K562 (cell line): ENCODE data around the gene HES5. TPM values are rescaled to one million over a fixed set of nuclear protein-coding genes. Genes with fewer than 3 reads are reported as not detected.

Source experiments
- BACH1 ChIP-seq: fragments of 200-800 bp; sonication (Bioruptor generic); IDR thresholded peaks from 2 replicates; pipeline ENCODE4 v1.6.1; 2016; ENCODE audit warnings: missing genetic modification characterization, missing compliant biosample characterization
- DEAF1 ChIP-seq: fragments of 450-650 bp; formaldehyde crosslinking; IDR thresholded peaks from 2 replicates; pipeline ENCODE4 v1.4.0; 2020; ENCODE audit warnings: mild to moderate bottlenecking, moderate library complexity
- DIDO1 ChIP-seq: fragments of 450-650 bp; IDR thresholded peaks from 2 replicates; pipeline ENCODE4 v1.6.1; 2016; ENCODE audit warnings: low read depth, missing biosample characterization, missing genetic modification characterization
- E2F3 ChIP-seq: fragments of 250-450 bp; sonication (Bioruptor Pico); IDR thresholded peaks from 2 replicates; pipeline ENCODE4 v1.4.0; 2020; ENCODE audit warnings: mild to moderate bottlenecking
- HBP1 ChIP-seq: fragments of 450-650 bp; formaldehyde crosslinking; IDR thresholded peaks from 2 replicates; pipeline ENCODE4 v1.4.0; 2022; ENCODE audit warnings: missing genetic modification characterization
- HIVEP1 ChIP-seq: fragments of 250-450 bp; sonication (Bioruptor Pico); IDR thresholded peaks from 2 replicates; pipeline ENCODE4 v1.4.0; 2020; ENCODE audit warnings: mild to moderate bottlenecking
- JUN ChIP-seq, 2 experiments: sonication (generic) in 1 of 2; formaldehyde crosslinking in 1 of 2; IDR thresholded peaks; 2 replicates each; pipeline versions ENCODE4 v1.6.1 to v1.8.0; 2012 to 2022; ENCODE audit warnings: borderline replicate concordance in 2 of 2, mild to moderate bottlenecking in 2 of 2, improper control_type of control experiment in 1 of 2, low read depth in 1 of 2, low read length in 1 of 2, missing genetic modification reagents in 1 of 2
- KLF6 ChIP-seq: fragments of 250-450 bp; sonication (Bioruptor Pico); IDR thresholded peaks from 2 replicates; pipeline ENCODE4 v1.4.0; 2020; ENCODE audit warnings: mild to moderate bottlenecking, moderate library complexity, borderline replicate concordance
- LCOR ChIP-seq: sonication (generic); formaldehyde crosslinking; IDR thresholded peaks from 2 replicates; pipeline ENCODE4 v1.8.0; 2022; ENCODE audit warnings: mild to moderate bottlenecking, missing genetic modification reagents
- MEIS2 ChIP-seq: fragments of 450-650 bp; IDR thresholded peaks from 2 replicates; pipeline ENCODE4 v1.6.1; 2014; ENCODE audit warnings: mild to moderate bottlenecking; ENCODE audit not compliant: partially characterized antibody
- MITF ChIP-seq: IDR thresholded peaks from 2 replicates; pipeline ENCODE4 v1.6.1; 2014; ENCODE audit warnings: antibody characterized with exemption
- MYC ChIP-seq, 2 experiments: fragments of 250-450 bp in 1 of 2; sonication (Bioruptor Pico) in 1 of 2; IDR thresholded peaks; 2 replicates each; pipeline versions ENCODE4 v1.5.1 to v1.6.1; 2012 to 2021; ENCODE audit warnings: low read depth in 2 of 2, borderline replicate concordance in 1 of 2, improper control_type of control experiment in 1 of 2, low read length in 1 of 2, mild to moderate bottlenecking in 1 of 2, moderate library complexity in 1 of 2
- NCOA6 ChIP-seq: fragments of 450-650 bp; IDR thresholded peaks from 2 replicates; pipeline ENCODE4 v1.6.1; 2017; ENCODE audit warnings: mild to moderate bottlenecking
- PATZ1 ChIP-seq: fragments of 250-450 bp; sonication (Bioruptor Pico); IDR thresholded peaks from 2 replicates; pipeline ENCODE4 v1.5.0; 2020; ENCODE audit warnings: mild to moderate bottlenecking, borderline replicate concordance
- PPARD ChIP-seq: fragments of 250-450 bp; sonication (Bioruptor Pico); IDR thresholded peaks from 2 replicates; pipeline ENCODE4 v1.8.0; 2022; ENCODE audit warnings: inconsistent platforms, mild to moderate bottlenecking, moderate library complexity
- SMAD4 ChIP-seq: fragments of 250-450 bp; sonication (Bioruptor Pico); conservative IDR thresholded peaks from 2 replicates; pipeline ENCODE4 v1.8.0; 2021; ENCODE audit warnings: inconsistent platforms, mild to moderate bottlenecking, moderate library complexity
- ZNF175 ChIP-seq: fragments of 200-800 bp; sonication (Bioruptor generic); IDR thresholded peaks from 2 replicates; pipeline ENCODE4 v1.6.1; 2016; ENCODE audit warnings: low read depth, mild to moderate bottlenecking, missing genetic modification characterization, missing compliant biosample characterization
- ZNF644 ChIP-seq: fragments of 200-800 bp; sonication (Bioruptor generic); IDR thresholded peaks from 2 replicates; pipeline ENCODE4 v1.6.1; 2016; ENCODE audit warnings: low read depth, missing genetic modification characterization, missing compliant biosample characterization
- ZNF707 ChIP-seq: fragments of 250-450 bp; sonication (Bioruptor Pico); conservative IDR thresholded peaks from 2 replicates; pipeline ENCODE4 v1.8.0; 2022; ENCODE audit warnings: inconsistent platforms, mild to moderate bottlenecking, moderate library complexity
- polyA plus RNA-seq, 8 experiments: library from polyadenylated mRNA; depleted of rRNA in 4 of 8; stranded (reverse) in 5 of 8; unstranded in 3 of 8; fragments of >200 nt; fragmentation: Nextera tagmentation in 2 of 8; fragmentation: Illumina TruSeq in 1 of 8; extraction: Ambion mirVana in 2 of 8; extraction: Trizol in 1 of 8; gene quantifications; 2 replicates each; pipeline versions ENCODE4 v1.2.1 to v1.2.3, GENCODE V29; 2011 to 2014; ENCODE audit warnings: inconsistent platforms in 1 of 8, missing spikeins in 1 of 8
- total RNA-seq, 7 experiments: library from RNA; depleted of rRNA in 6 of 7; stranded (reverse); fragments of >200 nt in 6 of 7; fragmentation: Illumina TruSeq in 2 of 7; extraction: Trizol in 2 of 7; gene quantifications; 2 replicates each; pipeline versions ENCODE4 v1.2.1 to v1.2.3, GENCODE V29; 2011 to 2021; ENCODE audit warnings: low replicate concordance in 1 of 7

HES5 gene
- total and polyA plus RNA-seq, 9 of the 15 experiments (the other 6 are each of a cell fraction or from before 2014, with no cell fraction given), result not detected

- no peak for TF ChIP-seq PPARD (CRISPR knock-in tag)
- peak; percentile 89 for TF ChIP-seq SMAD4 (CRISPR knock-in tag)
- TF ChIP-seq HIVEP1 (CRISPR knock-in tag), result peak; percentile 81; the same call in 1 of the 2 replicates
- 0 out of 2 replicates have a peak, but pooled peaks have one; percentile 50 for TF ChIP-seq LCOR (CRISPR knock-in tag)
- peak; percentile 99 for TF ChIP-seq ZNF644 (tag)
- TF ChIP-seq JUN (IDR thresholded peaks at IDR 0.05; ENCODE audit: borderline replicate concordance, low read depth, low read length), result peak; percentile 31; the same call in 1 of the 2 replicates
- TF ChIP-seq JUN (CRISPR knock-in tag; IDR thresholded peaks at IDR 0.05; ENCODE audit: borderline replicate concordance), result no peak
- TF ChIP-seq BACH1 (tag), result peak; percentile 82; the same call in 1 of the 2 replicates
- no peak for TF ChIP-seq NCOA6
- no peak; the same call in 1 of the 2 replicates for TF ChIP-seq HBP1 (CRISPR knock-in tag)
- peak; percentile 87; the same call in 1 of the 2 replicates for TF ChIP-seq E2F3 (CRISPR knock-in tag)
- TF ChIP-seq KLF6 (CRISPR knock-in tag), result peak; percentile 92; the same call in 1 of the 2 replicates
- no peak for TF ChIP-seq ZNF707
- TF ChIP-seq ZNF175 (CRISPR knock-in tag), result peak; percentile 98
- TF ChIP-seq PATZ1 (CRISPR knock-in tag), result no peak
- TF ChIP-seq MYC (IDR thresholded peaks at IDR 0.05; ENCODE audit: low read depth, low read length), result 0 out of 2 replicates have a peak, but pooled peaks have one; percentile 27
- peak; percentile 16; the same call in 1 of the 2 replicates for TF ChIP-seq MYC (CRISPR knock-in tag; IDR thresholded peaks at IDR 0.05; ENCODE audit: borderline replicate concordance, low read depth)
- no peak for TF ChIP-seq DEAF1 (CRISPR knock-in tag)
- TF ChIP-seq MEIS2, result no peak
- no peak for TF ChIP-seq MITF
- TF ChIP-seq DIDO1 (tag), result peak; percentile 70; the same call in 1 of the 2 replicates
Observed at GRCh38 chr1:2525920-2526823, 3.9 kb downstream of the HES5 start, which contains the start of gene PANK4 (continued).
